Measurements from ENCODE around the gene PTX3. TPM values are rescaled to one million over a fixed set of nuclear protein-coding genes. Genes with fewer than 3 reads are reported as not detected.

Gene PTX3
- total RNA-seq, 1 experiment from 2014 or later: 0.59 TPM

DNA sequence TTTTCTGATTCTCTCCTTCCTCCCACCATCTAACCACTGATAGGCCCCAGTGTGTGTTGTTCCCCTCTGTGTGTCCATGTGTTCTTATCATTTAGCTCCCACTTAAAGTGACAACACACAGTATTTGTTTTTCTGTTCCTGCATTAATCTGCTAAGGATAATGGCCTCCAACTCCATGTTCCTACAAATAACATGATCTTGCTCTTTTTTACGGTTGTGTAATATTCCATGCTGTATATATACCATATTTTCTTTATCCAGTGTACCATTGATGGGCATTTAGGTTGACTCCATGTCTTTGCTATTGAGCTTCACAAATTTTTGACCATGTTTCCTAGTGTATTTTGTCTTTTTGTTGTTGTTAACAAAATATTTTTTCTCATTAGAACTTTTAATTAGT, 36.0 kb downstream of the PTX3 start:
- Mint-ChIP-seq H3K27ac (no peak overlapping the region), H3K27me3 (ENCODE audit: low read depth) (no peaks in the 10 kb centered on the region), H3K4me1 (no peaks in the 10 kb centered on the region), H3K36me3 (0 out of 2 replicates have a peak, but pooled peaks cover 3% of the 10 kb centered on the region), H3K9me3 (peaks cover 17% of the 10 kb centered on the region), H3K4me3 (no peak overlapping the region)
- TF ChIP-seq SMAD4 (CRISPR knock-in tag; IDR thresholded peaks at IDR 0.05) (no peak), CBFB (CRISPR knock-in tag; IDR thresholded peaks at IDR 0.05; ENCODE audit: low read depth) (no peak), ELF4 (CRISPR knock-in tag; IDR thresholded peaks at IDR 0.05; ENCODE audit: low read depth) (no peak), RELA (CRISPR knock-in tag; IDR thresholded peaks at IDR 0.05; ENCODE audit: borderline replicate concordance) (no peak), NFE2L1 (CRISPR knock-in tag; IDR thresholded peaks at IDR 0.05) (no peak), ZNF416 (CRISPR knock-in tag; IDR thresholded peaks at IDR 0.05) (no peak), ZBTB21 (CRISPR knock-in tag; IDR thresholded peaks at IDR 0.05; ENCODE audit: borderline replicate concordance) (no peak), USF1 (CRISPR knock-in tag; IDR thresholded peaks at IDR 0.05) (no peak), ZNF317 (CRISPR knock-in tag; IDR thresholded peaks at IDR 0.05; ENCODE audit: borderline replicate concordance, low read depth) (no peak)
- TF ChIP-seq, protein P1, sequence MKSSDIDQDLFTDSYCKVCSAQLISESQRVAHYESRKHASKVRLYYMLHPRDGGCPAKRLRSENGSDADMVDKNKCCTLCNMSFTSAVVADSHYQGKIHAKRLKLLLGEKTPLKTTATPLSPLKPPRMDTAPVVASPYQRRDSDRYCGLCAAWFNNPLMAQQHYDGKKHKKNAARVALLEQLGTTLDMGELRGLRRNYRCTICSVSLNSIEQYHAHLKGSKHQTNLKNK (CRISPR knock-in tag; IDR thresholded peaks at IDR 0.05): no peak
- TF ChIP-seq, protein P2, sequence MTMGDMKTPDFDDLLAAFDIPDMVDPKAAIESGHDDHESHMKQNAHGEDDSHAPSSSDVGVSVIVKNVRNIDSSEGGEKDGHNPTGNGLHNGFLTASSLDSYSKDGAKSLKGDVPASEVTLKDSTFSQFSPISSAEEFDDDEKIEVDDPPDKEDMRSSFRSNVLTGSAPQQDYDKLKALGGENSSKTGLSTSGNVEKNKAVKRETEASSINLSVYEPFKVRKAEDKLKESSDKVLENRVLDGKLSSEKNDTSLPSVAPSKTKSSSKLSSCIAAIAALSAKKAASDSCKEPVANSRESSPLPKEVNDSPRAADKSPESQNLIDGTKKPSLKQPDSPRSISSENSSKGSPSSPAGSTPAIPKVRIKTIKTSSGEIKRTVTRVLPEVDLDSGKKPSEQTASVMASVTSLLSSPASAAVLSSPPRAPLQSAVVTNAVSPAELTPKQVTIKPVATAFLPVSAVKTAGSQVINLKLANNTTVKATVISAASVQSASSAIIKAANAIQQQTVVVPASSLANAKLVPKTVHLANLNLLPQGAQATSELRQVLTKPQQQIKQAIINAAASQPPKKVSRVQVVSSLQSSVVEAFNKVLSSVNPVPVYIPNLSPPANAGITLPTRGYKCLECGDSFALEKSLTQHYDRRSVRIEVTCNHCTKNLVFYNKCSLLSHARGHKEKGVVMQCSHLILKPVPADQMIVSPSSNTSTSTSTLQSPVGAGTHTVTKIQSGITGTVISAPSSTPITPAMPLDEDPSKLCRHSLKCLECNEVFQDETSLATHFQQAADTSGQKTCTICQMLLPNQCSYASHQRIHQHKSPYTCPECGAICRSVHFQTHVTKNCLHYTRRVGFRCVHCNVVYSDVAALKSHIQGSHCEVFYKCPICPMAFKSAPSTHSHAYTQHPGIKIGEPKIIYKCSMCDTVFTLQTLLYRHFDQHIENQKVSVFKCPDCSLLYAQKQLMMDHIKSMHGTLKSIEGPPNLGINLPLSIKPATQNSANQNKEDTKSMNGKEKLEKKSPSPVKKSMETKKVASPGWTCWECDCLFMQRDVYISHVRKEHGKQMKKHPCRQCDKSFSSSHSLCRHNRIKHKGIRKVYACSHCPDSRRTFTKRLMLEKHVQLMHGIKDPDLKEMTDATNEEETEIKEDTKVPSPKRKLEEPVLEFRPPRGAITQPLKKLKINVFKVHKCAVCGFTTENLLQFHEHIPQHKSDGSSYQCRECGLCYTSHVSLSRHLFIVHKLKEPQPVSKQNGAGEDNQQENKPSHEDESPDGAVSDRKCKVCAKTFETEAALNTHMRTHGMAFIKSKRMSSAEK (CRISPR knock-in tag; IDR thresholded peaks at IDR 0.05; ENCODE audit: borderline replicate concordance): no peak
- DNase-seq (ENCODE audit: low spot score) (no peak), ATAC-seq (no peak)
- CTCF ChIA-PET: interaction anchor here (0.7 kb wide), 1 partner anchor 270 kb away, joined by 3 read pairs; no protein-coding TSS in a partner anchor
- POLR2A ChIA-PET: no interaction called here

DNA sequence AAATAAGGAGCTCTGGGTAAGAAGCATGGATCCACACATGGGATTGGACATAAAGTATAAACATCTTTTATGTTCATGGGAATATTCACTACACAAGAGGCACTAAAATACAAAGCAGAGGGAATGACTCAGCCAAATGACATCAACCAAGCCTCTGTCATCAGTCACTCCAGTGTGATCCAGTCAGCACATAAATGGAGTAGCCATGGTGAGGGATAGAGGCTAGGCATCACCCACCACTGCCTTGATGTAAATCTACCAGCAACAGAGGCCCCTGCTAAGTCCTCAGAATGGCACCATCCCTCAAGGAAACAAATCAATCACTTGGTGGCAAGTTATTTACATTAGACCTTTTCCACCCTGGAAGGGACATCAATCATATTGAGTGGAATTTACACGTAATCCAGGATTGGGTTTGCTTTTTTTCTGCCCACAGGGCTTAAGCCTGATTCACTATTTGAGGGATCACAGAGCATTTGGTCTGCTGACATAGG, 39.3 kb downstream of the PTX3 start:
- H3K36me3 Mint-ChIP-seq: 0 out of 2 replicates have a peak, but pooled peaks cover 3% of the 10 kb centered on the region
- CTCF ChIA-PET: no interaction called here
- H3K9me3 Mint-ChIP-seq: peaks cover 19% of the 10 kb centered on the region
- H3K27me3 Mint-ChIP-seq (ENCODE audit: low read depth): no peaks in the 10 kb centered on the region
- POLR2A ChIA-PET: no interaction called here
- ATAC-seq: no peak
- no peak overlapping the region for H3K4me3 Mint-ChIP-seq
- H3K27ac Mint-ChIP-seq: no peak overlapping the region
- H3K4me1 Mint-ChIP-seq: peaks cover 8% of the 10 kb centered on the region
- no peak for DNase-seq (ENCODE audit: low spot score)
- TF ChIP-seq RELA (CRISPR knock-in tag; IDR thresholded peaks at IDR 0.05; ENCODE audit: borderline replicate concordance): no peak
- no peak for TF ChIP-seq IRF2 (CRISPR knock-in tag; IDR thresholded peaks at IDR 0.05; ENCODE audit: borderline replicate concordance, low read depth)
- TF ChIP-seq SP1 (CRISPR knock-in tag; conservative IDR thresholded peaks at IDR 0.05): no peak
- TF ChIP-seq, protein P3, sequence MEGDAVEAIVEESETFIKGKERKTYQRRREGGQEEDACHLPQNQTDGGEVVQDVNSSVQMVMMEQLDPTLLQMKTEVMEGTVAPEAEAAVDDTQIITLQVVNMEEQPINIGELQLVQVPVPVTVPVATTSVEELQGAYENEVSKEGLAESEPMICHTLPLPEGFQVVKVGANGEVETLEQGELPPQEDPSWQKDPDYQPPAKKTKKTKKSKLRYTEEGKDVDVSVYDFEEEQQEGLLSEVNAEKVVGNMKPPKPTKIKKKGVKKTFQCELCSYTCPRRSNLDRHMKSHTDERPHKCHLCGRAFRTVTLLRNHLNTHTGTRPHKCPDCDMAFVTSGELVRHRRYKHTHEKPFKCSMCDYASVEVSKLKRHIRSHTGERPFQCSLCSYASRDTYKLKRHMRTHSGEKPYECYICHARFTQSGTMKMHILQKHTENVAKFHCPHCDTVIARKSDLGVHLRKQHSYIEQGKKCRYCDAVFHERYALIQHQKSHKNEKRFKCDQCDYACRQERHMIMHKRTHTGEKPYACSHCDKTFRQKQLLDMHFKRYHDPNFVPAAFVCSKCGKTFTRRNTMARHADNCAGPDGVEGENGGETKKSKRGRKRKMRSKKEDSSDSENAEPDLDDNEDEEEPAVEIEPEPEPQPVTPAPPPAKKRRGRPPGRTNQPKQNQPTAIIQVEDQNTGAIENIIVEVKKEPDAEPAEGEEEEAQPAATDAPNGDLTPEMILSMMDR (IDR thresholded peaks at IDR 0.05): no peak
- TF ChIP-seq, protein P4, sequence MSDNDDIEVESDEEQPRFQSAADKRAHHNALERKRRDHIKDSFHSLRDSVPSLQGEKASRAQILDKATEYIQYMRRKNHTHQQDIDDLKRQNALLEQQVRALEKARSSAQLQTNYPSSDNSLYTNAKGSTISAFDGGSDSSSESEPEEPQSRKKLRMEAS (CRISPR knock-in tag; IDR thresholded peaks at IDR 0.05): no peak
- no peak for TF ChIP-seq TP53 (CRISPR knock-in tag; IDR thresholded peaks at IDR 0.05)
- no peak for TF ChIP-seq PRRX2 (CRISPR knock-in tag; IDR thresholded peaks at IDR 0.05)
- TF ChIP-seq ZNF425 (CRISPR knock-in tag; conservative IDR thresholded peaks at IDR 0.05): no peak
- no peak for TF ChIP-seq MLX (CRISPR knock-in tag; IDR thresholded peaks at IDR 0.05)
- no peak for TF ChIP-seq RORB (CRISPR knock-in tag; IDR thresholded peaks at IDR 0.05)
- no peak for TF ChIP-seq FOXJ3 (CRISPR knock-in tag; IDR thresholded peaks at IDR 0.05; ENCODE audit: borderline replicate concordance)
- TF ChIP-seq OVOL2 (CRISPR knock-in tag; IDR thresholded peaks at IDR 0.05; ENCODE audit: borderline replicate concordance): no peak
